NCI-H2227 (cell line): ENCODE results near the gene TMPRSS13.

Experiments
- DNase-seq: peaks from one replicate; lab custom pipeline; 2025; ENCODE audit not compliant: unreplicated experiment; lab: John Stamatoyannopoulos, UW

Gene TMPRSS13

GRCh38 chr11:117914398-117914761, 14.8 kb downstream of the TMPRSS13 start:
- no peak for DNase-seq

- DNase-seq = no peak
Measured at GRCh38 chr11:117913736-117914397, 15.3 kb downstream of the TMPRSS13 start.

- DNase-seq = no peak
Measured at GRCh38 chr11:117912497-117912896, 16.7 kb downstream of the TMPRSS13 start.

- DNase-seq = no peak
Measured at GRCh38 chr11:117911694-117912093, 17.5 kb downstream of the TMPRSS13 start.

- no peak for DNase-seq
Measured at GRCh38 chr11:117910941-117911655, 18.1 kb downstream of the TMPRSS13 start.

- no peak for DNase-seq
Measured at GRCh38 chr11:117910525-117910924, 18.7 kb downstream of the TMPRSS13 start.

- no peak for DNase-seq
Measured at GRCh38 chr11:117909611-117910382, 19.4 kb downstream of the TMPRSS13 start.

- DNase-seq = no peak
Measured at GRCh38 chr11:117908959-117909610, 20.1 kb downstream of the TMPRSS13 start.

GRCh38 chr11:117908109-117908895, 20.9 kb downstream of the TMPRSS13 start:
- no peak for DNase-seq

GRCh38 chr11:117907276-117908108, 21.7 kb downstream of the TMPRSS13 start:
- DNase-seq = peak; percentile 94

- no peak for DNase-seq
Measured at GRCh38 chr11:117906710-117907109, 22.5 kb downstream of the TMPRSS13 start.

GRCh38 chr11:117906126-117906525, 23.1 kb downstream of the TMPRSS13 start:
- no peak for DNase-seq

- DNase-seq = no peak
Measured at GRCh38 chr11:117905524-117905923, 23.7 kb downstream of the TMPRSS13 start.

- DNase-seq = no peak
Measured at GRCh38 chr11:117903505-117904382, 25.5 kb downstream of the TMPRSS13 start.

GRCh38 chr11:117902001-117902845, 27.0 kb downstream of the TMPRSS13 start:
- no peak for DNase-seq

- DNase-seq = no peak
Measured at GRCh38 chr11:117901601-117902000, 27.6 kb downstream of the TMPRSS13 start.

GRCh38 chr11:117900720-117901440, 28.3 kb downstream of the TMPRSS13 start:
- no peak for DNase-seq
